OCI-LY1 (cell line): ENCODE results near the gene LCN12.

Experiments
- CTCF ChIP-seq: fragments of 200-600 bp; sonication (generic), shearing (Covaris generic); IDR thresholded peaks from 2 replicates; pipeline ENCODE4 v1.5.1; 2017; ENCODE audit warnings: mild to moderate bottlenecking, antibody characterized with exemption, low read length, moderate library complexity, mixed read lengths
- EZH2 ChIP-seq: fragments of 200-600 bp; sonication (generic), shearing (Covaris generic); IDR thresholded peaks from 2 replicates; pipeline ENCODE4 v1.8.0; 2017; ENCODE audit warnings: borderline replicate concordance, mixed run types, mild to moderate bottlenecking, antibody characterized with exemption, low read length, moderate library complexity, mixed read lengths

GRCh38 chr9:136973618-136974617 lies 21.8 kb downstream of the LCN12 start:
- TF ChIP-seq EZH2: no peak
- TF ChIP-seq CTCF: no peak
